Type B pancreatic cell (in vitro differentiated cells): Measurements from ENCODE around the gene SELENOV. TPM values are rescaled to one million over a fixed set of nuclear protein-coding genes. Genes with fewer than 3 reads are reported as not detected.

Experiments
- DNase-seq: peaks from one replicate; pipeline ENCODE4 v3.0.0; 2021; ENCODE audit warnings: mixed read lengths; ENCODE audit not compliant: unreplicated experiment; ENCODE audit errors: extremely low spot score
- H3K27ac Mint-ChIP-seq: 2 replicates; pipeline ENCODE4 v1.8.0; 2021; ENCODE audit warnings: mild to moderate bottlenecking, mixed read lengths
- H3K27me3 Mint-ChIP-seq: 2 replicates; pipeline ENCODE4 v1.8.0; 2021; ENCODE audit warnings: mixed read lengths
- H3K36me3 Mint-ChIP-seq: 2 replicates; pipeline ENCODE4 v1.8.0; 2021; ENCODE audit warnings: mixed read lengths
- H3K4me1 Mint-ChIP-seq: one replicate; pipeline ENCODE4 v1.8.0; 2021; ENCODE audit warnings: mixed read lengths; ENCODE audit not compliant: unreplicated experiment
- H3K4me3 Mint-ChIP-seq: 2 replicates; pipeline ENCODE4 v1.8.0; 2021; ENCODE audit warnings: mild to moderate bottlenecking, mixed read lengths
- H3K9me3 Mint-ChIP-seq: 2 replicates; pipeline ENCODE4 v1.8.0; 2021; ENCODE audit warnings: mixed read lengths
- total RNA-seq: library from RNA; stranded (reverse); gene quantifications from 2 replicates; pipeline ENCODE4 v1.2.1, GENCODE V29; 2021; ENCODE audit warnings: low replicate concordance
- TF ChIP-seq, protein P1 (sequence below): fragments of 200-600 bp; sonication (generic); conservative IDR thresholded peaks from 2 replicates; pipeline ENCODE4 v1.5.0; 2021; ENCODE audit warnings: antibody characterized with exemption, mild to moderate bottlenecking

Gene SELENOV
- total RNA-seq, 1 donor from 2014 or later, result 1.1 TPM

- TF ChIP-seq, protein P1, sequence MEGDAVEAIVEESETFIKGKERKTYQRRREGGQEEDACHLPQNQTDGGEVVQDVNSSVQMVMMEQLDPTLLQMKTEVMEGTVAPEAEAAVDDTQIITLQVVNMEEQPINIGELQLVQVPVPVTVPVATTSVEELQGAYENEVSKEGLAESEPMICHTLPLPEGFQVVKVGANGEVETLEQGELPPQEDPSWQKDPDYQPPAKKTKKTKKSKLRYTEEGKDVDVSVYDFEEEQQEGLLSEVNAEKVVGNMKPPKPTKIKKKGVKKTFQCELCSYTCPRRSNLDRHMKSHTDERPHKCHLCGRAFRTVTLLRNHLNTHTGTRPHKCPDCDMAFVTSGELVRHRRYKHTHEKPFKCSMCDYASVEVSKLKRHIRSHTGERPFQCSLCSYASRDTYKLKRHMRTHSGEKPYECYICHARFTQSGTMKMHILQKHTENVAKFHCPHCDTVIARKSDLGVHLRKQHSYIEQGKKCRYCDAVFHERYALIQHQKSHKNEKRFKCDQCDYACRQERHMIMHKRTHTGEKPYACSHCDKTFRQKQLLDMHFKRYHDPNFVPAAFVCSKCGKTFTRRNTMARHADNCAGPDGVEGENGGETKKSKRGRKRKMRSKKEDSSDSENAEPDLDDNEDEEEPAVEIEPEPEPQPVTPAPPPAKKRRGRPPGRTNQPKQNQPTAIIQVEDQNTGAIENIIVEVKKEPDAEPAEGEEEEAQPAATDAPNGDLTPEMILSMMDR, result no peak
- H3K27ac Mint-ChIP-seq, result no peak overlapping the region
- H3K27me3 Mint-ChIP-seq, result no peaks in the 10 kb centered on the region
- DNase-seq, result no peak
- no peaks in the 10 kb centered on the region for H3K9me3 Mint-ChIP-seq
- no peaks in the 10 kb centered on the region for H3K4me1 Mint-ChIP-seq
- peaks cover 7% of the 10 kb centered on the region for H3K36me3 Mint-ChIP-seq
- no peak overlapping the region for H3K4me3 Mint-ChIP-seq
Observed at GRCh38 chr19:39525205-39525604, 10.3 kb downstream of the SELENOV start.

DNA sequence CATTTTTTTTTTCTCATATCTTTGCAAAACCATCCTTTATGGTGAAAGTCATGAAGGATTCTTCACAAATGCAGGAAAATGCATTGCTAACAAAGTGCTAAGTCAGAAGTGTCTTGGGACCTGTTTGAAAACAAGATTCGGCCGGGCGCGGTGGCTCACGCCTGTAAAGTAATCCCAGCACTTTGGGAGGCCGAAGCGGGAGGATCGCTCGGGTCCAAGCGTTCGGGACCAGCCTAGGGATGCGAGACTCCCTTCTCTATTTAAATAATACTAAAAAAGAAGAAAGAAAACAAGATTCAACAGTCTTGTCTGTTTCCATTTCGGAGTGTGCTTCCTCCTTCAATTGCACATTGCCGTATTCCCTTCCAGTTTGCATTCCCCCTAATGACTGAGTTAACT is 16.9 kb downstream of the SELENOV start:
- H3K4me1 Mint-ChIP-seq, result peaks cover 6% of the 10 kb centered on the region
- TF ChIP-seq, protein P1, result no peak

DNA sequence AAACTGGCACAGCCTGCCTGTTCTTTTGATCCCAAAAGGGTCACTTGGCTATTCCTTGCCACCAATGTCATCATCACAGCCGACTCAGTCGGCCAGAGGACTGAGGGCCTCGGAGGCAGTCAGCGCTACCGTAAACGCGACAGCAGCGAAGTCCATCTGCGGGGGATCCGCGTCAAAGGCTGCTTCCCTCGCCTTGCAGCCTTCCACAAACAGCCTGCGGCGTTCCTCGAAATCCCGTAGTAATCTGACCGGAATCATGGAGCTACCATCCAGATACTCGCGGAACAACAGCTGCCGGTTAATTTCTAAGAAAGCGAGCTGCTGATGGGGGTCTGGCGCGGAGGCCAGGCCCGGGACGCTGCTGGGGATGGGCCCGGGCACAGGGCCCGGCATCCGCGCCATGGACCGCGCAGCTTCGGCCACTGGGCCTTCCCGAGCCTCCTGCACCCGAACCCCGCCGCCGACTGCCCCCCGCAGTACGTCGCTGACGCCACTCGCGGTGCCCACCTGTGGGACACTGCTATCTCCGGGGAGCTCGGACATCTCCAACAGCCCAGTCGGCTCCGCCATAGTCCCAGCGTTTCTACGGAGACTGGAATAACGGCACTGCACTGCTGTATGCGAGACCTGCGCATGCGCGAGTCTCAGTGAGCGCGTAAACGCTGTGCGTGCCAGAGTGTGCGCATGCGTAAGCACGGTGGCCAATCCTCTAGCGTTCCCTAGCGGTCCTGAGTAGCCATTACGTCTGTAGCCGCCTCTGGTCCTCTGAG is 17.5 kb downstream of the SELENOV start, which contains the start of gene EID2B:
EID2B (minus strand) TSS at position 620 of the 770 bp plus-strand sequence; CDS start at position 570, 50 bp downstream.
- Mint-ChIP-seq H3K9me3 (no peaks in the 10 kb centered on the region), H3K4me1 (peaks cover 7% of the 10 kb centered on the region), H3K4me3 (peak within 1 kb of the TSS; percentile 96), H3K27ac (peak within 1 kb of the TSS; percentile 73), H3K27me3 (no peaks in the 10 kb centered on the region), H3K36me3 (peaks cover 4% of the 10 kb centered on the region)
- peak; percentile 98 for DNase-seq
- TF ChIP-seq, protein P1, result peak; percentile 90

More for the DNA sequence above, 16.9 kb downstream of the SELENOV start:
- no peaks in the 10 kb centered on the region for H3K27me3 Mint-ChIP-seq
- H3K9me3 Mint-ChIP-seq, result no peaks in the 10 kb centered on the region
- peak overlapping the region; percentile 73 for H3K27ac Mint-ChIP-seq
- H3K4me3 Mint-ChIP-seq, result peak overlapping the region; percentile 96
- DNase-seq, result no peak
- peaks cover 4% of the 10 kb centered on the region for H3K36me3 Mint-ChIP-seq

DNA sequence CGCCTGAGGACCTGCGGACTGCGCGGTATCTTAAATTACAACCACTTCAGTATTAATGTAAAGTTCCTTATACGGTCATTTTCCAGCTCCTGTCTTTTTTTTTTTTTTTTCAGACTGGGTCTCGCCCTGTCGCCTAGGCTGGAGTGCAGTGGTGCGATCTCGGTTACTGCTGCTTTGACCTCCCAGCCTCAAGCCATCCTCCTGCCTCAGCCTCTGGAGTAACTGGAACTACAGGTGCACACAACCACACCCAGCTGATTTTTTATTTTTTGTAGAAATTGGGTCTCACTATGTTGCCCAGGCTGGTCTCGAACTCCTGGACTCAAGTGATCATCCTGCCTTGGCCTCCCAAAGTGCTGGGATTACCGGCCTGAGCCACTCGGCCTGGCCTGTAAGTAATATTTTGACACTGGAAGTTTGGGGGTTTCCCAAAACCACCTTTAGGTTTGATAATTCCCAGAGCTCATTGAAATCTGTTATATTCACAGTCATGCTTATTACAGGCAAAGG is 18.1 kb downstream of the SELENOV start:
- Mint-ChIP-seq H3K27ac (peak overlapping the region; percentile 68), H3K36me3 (peaks cover 4% of the 10 kb centered on the region), H3K9me3 (no peaks in the 10 kb centered on the region), H3K27me3 (no peaks in the 10 kb centered on the region), H3K4me1 (peaks cover 8% of the 10 kb centered on the region), H3K4me3 (peak overlapping the region; percentile 96)
- TF ChIP-seq, protein P1, result no peak
- DNase-seq, result no peak

- Mint-ChIP-seq H3K27ac (no peak overlapping the region), H3K36me3 (no peaks in the 10 kb centered on the region), H3K9me3 (no peaks in the 10 kb centered on the region), H3K27me3 (no peaks in the 10 kb centered on the region), H3K4me3 (no peak overlapping the region), H3K4me1 (peaks cover 14% of the 10 kb centered on the region)
- TF ChIP-seq, protein P1, result no peak
- DNase-seq, result no peak
Observed at GRCh38 chr19:39533791-39534190, 18.9 kb downstream of the SELENOV start.
